ENCODE measurements around the gene LRP8. TPM values are rescaled to one million over a fixed set of nuclear protein-coding genes. Genes with fewer than 3 reads are reported as not detected.
"Not testable (repeated sequence)": the region's sequence is repeated elsewhere in the genome, so short reads cannot be mapped to it uniquely, and the experiment has no call there.

LRP8 gene
- total RNA-seq, 4 donors from 2014 or later: 4.5 to 33.8 (median 5.0) TPM

- DNase-seq: no peak
- no peaks in the 10 kb centered on the region for H3K4me1 ChIP-seq
- no peaks in the 10 kb centered on the region for H3K27me3 ChIP-seq
- no peaks in the 10 kb centered on the region for H3K9me3 ChIP-seq
- no peaks in the 10 kb centered on the region for H3K36me3 ChIP-seq
- no peak overlapping the region for H3K27ac ChIP-seq
- no peak overlapping the region for H3K4me3 ChIP-seq
- no peak for TF ChIP-seq POLR2A (IDR thresholded peaks at IDR 0.05)
Observed at GRCh38 chr1:53284224-53285020, 43.4 kb downstream of the LRP8 start.

DNA sequence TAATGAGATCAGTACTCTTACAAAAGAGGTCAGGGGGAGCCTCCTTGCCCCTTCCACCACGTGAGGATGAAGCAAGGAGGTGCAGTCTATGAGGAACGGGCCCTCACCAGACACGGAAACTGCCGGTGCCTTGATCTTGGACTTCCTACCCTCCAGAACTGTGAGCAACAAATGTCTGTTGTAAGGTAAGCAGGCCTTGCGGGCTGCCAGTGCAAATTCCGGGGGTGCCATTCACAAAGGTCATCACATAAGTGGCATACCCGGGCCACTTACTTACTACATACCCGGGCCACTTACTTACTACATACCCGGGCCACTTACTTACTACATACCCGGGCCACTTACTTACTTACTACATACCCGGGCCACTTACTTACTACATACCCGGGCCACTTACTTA is 44.7 kb downstream of the LRP8 start:
- H3K27ac ChIP-seq, H3K27me3 ChIP-seq, H3K4me3 ChIP-seq, H3K4me1 ChIP-seq, DNase-seq, H3K36me3 ChIP-seq, H3K9me3 ChIP-seq: not testable (repeated sequence)

- no peaks in the 10 kb centered on the region for H3K9me3 ChIP-seq
- H3K27me3 ChIP-seq: no peaks in the 10 kb centered on the region
- H3K27ac ChIP-seq: no peak overlapping the region
- no peak for DNase-seq
- no peaks in the 10 kb centered on the region for H3K36me3 ChIP-seq
- TF ChIP-seq, protein P1, sequence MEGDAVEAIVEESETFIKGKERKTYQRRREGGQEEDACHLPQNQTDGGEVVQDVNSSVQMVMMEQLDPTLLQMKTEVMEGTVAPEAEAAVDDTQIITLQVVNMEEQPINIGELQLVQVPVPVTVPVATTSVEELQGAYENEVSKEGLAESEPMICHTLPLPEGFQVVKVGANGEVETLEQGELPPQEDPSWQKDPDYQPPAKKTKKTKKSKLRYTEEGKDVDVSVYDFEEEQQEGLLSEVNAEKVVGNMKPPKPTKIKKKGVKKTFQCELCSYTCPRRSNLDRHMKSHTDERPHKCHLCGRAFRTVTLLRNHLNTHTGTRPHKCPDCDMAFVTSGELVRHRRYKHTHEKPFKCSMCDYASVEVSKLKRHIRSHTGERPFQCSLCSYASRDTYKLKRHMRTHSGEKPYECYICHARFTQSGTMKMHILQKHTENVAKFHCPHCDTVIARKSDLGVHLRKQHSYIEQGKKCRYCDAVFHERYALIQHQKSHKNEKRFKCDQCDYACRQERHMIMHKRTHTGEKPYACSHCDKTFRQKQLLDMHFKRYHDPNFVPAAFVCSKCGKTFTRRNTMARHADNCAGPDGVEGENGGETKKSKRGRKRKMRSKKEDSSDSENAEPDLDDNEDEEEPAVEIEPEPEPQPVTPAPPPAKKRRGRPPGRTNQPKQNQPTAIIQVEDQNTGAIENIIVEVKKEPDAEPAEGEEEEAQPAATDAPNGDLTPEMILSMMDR (IDR thresholded peaks at IDR 0.05): no peak
- TF ChIP-seq POLR2A (IDR thresholded peaks at IDR 0.05): no peak
- H3K4me3 ChIP-seq: no peak overlapping the region
- no peaks in the 10 kb centered on the region for H3K4me1 ChIP-seq
Observed at GRCh38 chr1:53281133-53281532, 46.7 kb downstream of the LRP8 start.

DNA sequence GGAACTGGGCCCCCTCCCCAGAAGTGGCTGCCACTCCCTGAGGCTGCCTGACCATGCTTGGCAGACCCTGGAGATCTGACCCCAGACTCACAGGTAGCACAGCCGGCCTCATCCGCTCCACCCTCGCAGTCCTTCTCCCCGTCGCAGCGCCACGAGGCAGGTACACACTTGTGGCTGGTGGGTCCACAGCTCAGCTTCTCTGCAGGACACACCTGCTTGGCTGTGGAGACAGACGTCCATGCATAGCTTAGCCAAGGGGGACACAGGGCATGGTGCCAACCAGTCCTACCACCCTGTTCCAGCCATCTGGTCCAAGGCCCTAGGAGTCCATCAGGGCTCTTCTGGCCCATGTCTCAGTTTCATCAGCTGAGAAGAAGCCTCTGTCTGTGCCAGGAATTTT is 47.4 kb downstream of the LRP8 start:
- no peaks in the 10 kb centered on the region for H3K27me3 ChIP-seq
- DNase-seq: no peak
- H3K36me3 ChIP-seq: no peaks in the 10 kb centered on the region
- no peak overlapping the region for H3K27ac ChIP-seq
- TF ChIP-seq POLR2A (IDR thresholded peaks at IDR 0.05): no peak
- TF ChIP-seq, protein P1 (IDR thresholded peaks at IDR 0.05): no peak
- no peaks in the 10 kb centered on the region for H3K9me3 ChIP-seq
- H3K4me3 ChIP-seq: no peak overlapping the region
- H3K4me1 ChIP-seq: no peaks in the 10 kb centered on the region

GRCh38 chr1:53279296-53280200 is 48.3 kb downstream of the LRP8 start:
- Histone ChIP-seq H3K9me3 (no peaks in the 10 kb centered on the region), H3K36me3 (no peaks in the 10 kb centered on the region), H3K27me3 (no peaks in the 10 kb centered on the region), H3K4me1 (no peaks in the 10 kb centered on the region), H3K27ac (no peak overlapping the region), H3K4me3 (no peak overlapping the region)
- DNase-seq: no peak
- TF ChIP-seq, protein P1 (IDR thresholded peaks at IDR 0.05): no peak
- no peak for TF ChIP-seq POLR2A (IDR thresholded peaks at IDR 0.05)

- no peaks in the 10 kb centered on the region for H3K36me3 ChIP-seq
- no peaks in the 10 kb centered on the region for H3K27me3 ChIP-seq
- no peak overlapping the region for H3K4me3 ChIP-seq
- H3K4me1 ChIP-seq: no peaks in the 10 kb centered on the region
- peak; percentile 61 to 80 (median 72) for DNase-seq
- H3K27ac ChIP-seq: no peak overlapping the region
- H3K9me3 ChIP-seq: no peaks in the 10 kb centered on the region
- TF ChIP-seq, protein P1 (IDR thresholded peaks at IDR 0.05): peak; percentile 77 to 94 (median 84)
- no peak for TF ChIP-seq POLR2A (IDR thresholded peaks at IDR 0.05)
Observed at GRCh38 chr1:53278298-53278725, 49.6 kb downstream of the LRP8 start.
